A549 (cell line): Measurements from ENCODE around the gene SORCS2. TPM values are rescaled to one million over a fixed set of nuclear protein-coding genes. Genes with fewer than 3 reads are reported as not detected.

Experiments used
- ATAC-seq, 2 experiments: fragments of 200-7000 bp in 1 of 2; fragments of >200 bp in 1 of 2; cut with Nextera tagmentation in 1 of 2; cut with Tn5 transposase in 1 of 2; 3 replicates each; pipeline versions ENCODE4 v1.8.0 to v1.9.1; 2018 to 2020; ENCODE audit warnings: mild to moderate bottlenecking in 1 of 2, moderate library complexity in 1 of 2
- CTCF ChIA-PET: fragments of 300-600 bp; sonication (Branson Sonifier 250); formaldehyde crosslinking; extraction: SDS; loops from one replicate; lab custom pipeline; 2021; ENCODE audit warnings: antibody characterized with exemption, inconsistent platforms; lab: Yijun Ruan, JAX
- POLR2A ChIA-PET: fragments of 350-600 bp; formaldehyde crosslinking; extraction: SDS; loops from one replicate; lab custom pipeline; 2021; ENCODE audit warnings: antibody characterized with exemption, inconsistent platforms; lab: Yijun Ruan, JAX
- DNase-seq, 2 experiments: peaks; one replicate each; pipeline versions ENCODE4 v3.0.0 to v3.0.0-alpha.2; 2011 to 2016; ENCODE audit warnings: low read depth in 1 of 2, low spot score in 1 of 2
- FAIRE-seq: peaks from 2 replicates; lab custom pipeline; 2011; peaks lifted over from hg19 to GRCh38; lab: Jason Lieb, UNC
- H3K27ac ChIP-seq, 2 experiments: fragments of >200 bp; sonication (Bioruptor Twin); formaldehyde crosslinking; 3 replicates each; pipeline ENCODE4 v1.5.1; 2016 to 2017
- H3K4me1 ChIP-seq: fragments of >200 bp; sonication (Bioruptor Twin); formaldehyde crosslinking; 3 replicates; pipeline ENCODE4 v1.6.1; 2016
- H3K4me2 ChIP-seq: fragments of >200 bp; sonication (Bioruptor Twin); formaldehyde crosslinking; 3 replicates; pipeline ENCODE4 v1.6.1; 2016
- H3K4me3 ChIP-seq: fragments of >200 bp; sonication (Bioruptor Twin); formaldehyde crosslinking; 3 replicates; pipeline ENCODE4 v1.5.1; 2016
- H3K9me3 ChIP-seq: fragments of >200 bp; sonication (Bioruptor Twin); formaldehyde crosslinking; 3 replicates; pipeline ENCODE4 v1.6.1; 2016
- ATOH8 ChIP-seq: fragments of 250-450 bp; sonication (Bioruptor Pico); IDR thresholded peaks from 2 replicates; pipeline ENCODE4 v1.5.0; 2020; ENCODE audit warnings: low read depth, mild to moderate bottlenecking, moderate library complexity
- BHLHE40 ChIP-seq: IDR thresholded peaks from 2 replicates; pipeline ENCODE4 v1.6.1; 2012; ENCODE audit warnings: low read depth, low read length, inconsistent platforms
- CEBPB ChIP-seq, 2 experiments: fragments of >200 bp in 1 of 2; sonication (Bioruptor Twin) in 1 of 2; formaldehyde crosslinking in 1 of 2; IDR thresholded peaks; 2 replicates each; pipeline ENCODE4 v1.6.1; 2012 to 2016
- E2F6 ChIP-seq: IDR thresholded peaks from 2 replicates; pipeline ENCODE4 v1.6.1; 2012; ENCODE audit warnings: low read depth, borderline replicate concordance
- EP300 ChIP-seq, 2 experiments: fragments of >200 bp; sonication (Bioruptor Twin); formaldehyde crosslinking; IDR thresholded peaks; 2 replicates in 1 of 2; 3 replicates in 1 of 2; pipeline ENCODE4 v1.6.1; 2016 to 2017
- ESRRA ChIP-seq: fragments of 150-350 bp; IDR thresholded peaks from 2 replicates; pipeline ENCODE4 v1.6.1; 2014; ENCODE audit warnings: mild to moderate bottlenecking, low read length, borderline replicate concordance
- FOSB ChIP-seq: fragments of 250-450 bp; sonication (Bioruptor Pico); IDR thresholded peaks from 2 replicates; pipeline ENCODE4 v1.5.0; 2020; ENCODE audit warnings: mild to moderate bottlenecking, moderate library complexity
- FOSL2 ChIP-seq, 2 experiments: fragments of 450-650 bp in 1 of 2; fragments of >200 bp in 1 of 2; sonication (Bioruptor Twin) in 1 of 2; formaldehyde crosslinking; IDR thresholded peaks; 2 replicates each; pipeline versions ENCODE4 v1.5.0 to v1.6.1; 2016 to 2020; ENCODE audit warnings: mild to moderate bottlenecking in 1 of 2, moderate library complexity in 1 of 2
- GATA3 ChIP-seq: IDR thresholded peaks from 2 replicates; pipeline ENCODE4 v1.6.1; 2012; ENCODE audit warnings: borderline replicate concordance
- HDAC2 ChIP-seq: fragments of 200-600 bp; sonication (generic); IDR thresholded peaks from 2 replicates; pipeline ENCODE4 v1.6.1; 2016
- HEYL ChIP-seq: fragments of 250-450 bp; sonication (Bioruptor Pico); IDR thresholded peaks from 2 replicates; pipeline ENCODE4 v1.8.0; 2021; ENCODE audit warnings: mild to moderate bottlenecking, moderate library complexity
- HOXA7 ChIP-seq: fragments of 250-450 bp; sonication (Bioruptor Pico); IDR thresholded peaks from 2 replicates; pipeline ENCODE4 v1.5.0; 2020; ENCODE audit warnings: mild to moderate bottlenecking, moderate library complexity
- JUN ChIP-seq, 2 experiments: fragments of >200 bp; sonication (Bioruptor Twin); formaldehyde crosslinking; IDR thresholded peaks; 2 replicates in 1 of 2; 3 replicates in 1 of 2; pipeline ENCODE4 v1.6.1; 2016 to 2017
- JUNB ChIP-seq: fragments of >200 bp; sonication (Bioruptor Twin); formaldehyde crosslinking; IDR thresholded peaks from 2 replicates; pipeline ENCODE4 v1.6.1; 2016
- MYC ChIP-seq: IDR thresholded peaks from 2 replicates; pipeline ENCODE4 v1.6.1; 2012; ENCODE audit warnings: mild to moderate bottlenecking, inconsistent platforms, low read length, improper control_type of control experiment, borderline replicate concordance
- NPAS2 ChIP-seq: fragments of 250-450 bp; sonication (Bioruptor Pico); IDR thresholded peaks from 2 replicates; pipeline ENCODE4 v1.8.0; 2022; ENCODE audit warnings: mild to moderate bottlenecking, moderate library complexity, borderline replicate concordance
- POLR2AphosphoS2 ChIP-seq: conservative IDR thresholded peaks from 2 replicates; pipeline ENCODE4 v1.6.1; 2012; ENCODE audit warnings: low read length, improper control_type of control experiment, inconsistent platforms
- RFX5 ChIP-seq: fragments of 450-650 bp; IDR thresholded peaks from 2 replicates; pipeline ENCODE4 v1.7.1; 2014; ENCODE audit warnings: antibody characterized with exemption, mild to moderate bottlenecking, moderate library complexity
- SMC3 ChIP-seq: fragments of >200 bp; sonication (Bioruptor Twin); formaldehyde crosslinking; IDR thresholded peaks from 3 replicates; pipeline ENCODE4 v1.6.1; 2018; ENCODE audit warnings: inconsistent platforms
- SREBF2 ChIP-seq: fragments of 450-650 bp; IDR thresholded peaks from 2 replicates; pipeline ENCODE4 v1.6.1; 2014; ENCODE audit warnings: mild to moderate bottlenecking, moderate library complexity
- ZFP36 ChIP-seq: fragments of 450-650 bp; IDR thresholded peaks from 2 replicates; pipeline ENCODE4 v1.6.1; 2014; ENCODE audit warnings: borderline replicate concordance; ENCODE audit not compliant: partially characterized antibody
- WGBS: methylation state at CpG from one replicate; pipeline ENCODE4 v1.1.6; 2017; ENCODE audit errors: missing lambda C conversion rate; 5-methylcytosine and 5-hydroxymethylcytosine counted together
- polyA plus RNA-seq, 4 experiments: library from polyadenylated mRNA; depleted of rRNA in 3 of 4; stranded (reverse); fragments of >200 nt; fragmentation: RNase III in 1 of 4; extraction: RNeasy Plus Mini Kit Qiagen cat#74134 plus additional on column Dnase treatment in 1 of 4; gene quantifications; 2 replicates in 3 of 4; 3 replicates in 1 of 4; pipeline ENCODE4 v1.2.3, GENCODE V29; 2011 to 2017
- TF ChIP-seq, protein P1 (sequence below): fragments of 200-600 bp; sonication (generic); IDR thresholded peaks from 2 replicates; pipeline ENCODE4 v1.6.1; 2016; ENCODE audit warnings: antibody characterized with exemption, mild to moderate bottlenecking, moderate library complexity
- TF ChIP-seq, protein P2 (sequence below): fragments of >200 bp; sonication (Bioruptor Twin); formaldehyde crosslinking; IDR thresholded peaks from 3 replicates; pipeline ENCODE4 v1.5.1; 2016

SORCS2 gene
- polyA plus RNA-seq, 2 of the 4 experiments (the other 2 are of a cell fraction) = 1.4 to 4.6 TPM

DNA sequence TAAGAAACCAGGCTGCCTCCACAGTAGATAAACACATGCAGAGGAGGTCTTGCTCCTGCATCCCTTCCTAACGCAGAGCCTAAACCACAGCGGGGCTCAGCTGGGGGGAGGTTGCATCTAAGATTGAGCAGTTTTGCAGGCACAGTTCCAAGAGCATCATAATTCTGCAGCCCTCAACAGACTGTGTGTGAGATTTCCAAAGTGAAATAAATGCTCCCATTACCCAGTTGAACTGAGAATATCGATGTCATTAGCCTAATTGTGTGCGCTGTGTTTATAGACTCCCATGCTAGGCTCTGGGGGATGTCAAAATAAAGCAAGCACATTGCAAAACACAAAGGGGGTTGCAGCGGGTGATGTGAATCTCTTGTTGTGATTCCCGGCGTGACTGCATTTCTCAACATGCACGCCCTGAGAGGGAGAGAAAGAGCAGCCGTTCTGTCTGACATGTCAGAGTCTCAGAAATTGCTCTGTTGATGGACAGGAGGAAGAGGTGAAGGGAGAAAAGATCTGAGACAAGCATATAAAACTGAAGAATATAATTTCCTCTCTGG is 392.3 kb downstream of the SORCS2 start:
- WGBS = 76% methylated on average over 9 of the region's 9 CpGs
- ChIA-PET CTCF (interaction anchor here (1.2 kb wide), 1 partner anchor 23 kb away, joined by 3 read pairs; no protein-coding TSS in a partner anchor), POLR2A (no interaction called here)
- TF ChIP-seq, protein P1, sequence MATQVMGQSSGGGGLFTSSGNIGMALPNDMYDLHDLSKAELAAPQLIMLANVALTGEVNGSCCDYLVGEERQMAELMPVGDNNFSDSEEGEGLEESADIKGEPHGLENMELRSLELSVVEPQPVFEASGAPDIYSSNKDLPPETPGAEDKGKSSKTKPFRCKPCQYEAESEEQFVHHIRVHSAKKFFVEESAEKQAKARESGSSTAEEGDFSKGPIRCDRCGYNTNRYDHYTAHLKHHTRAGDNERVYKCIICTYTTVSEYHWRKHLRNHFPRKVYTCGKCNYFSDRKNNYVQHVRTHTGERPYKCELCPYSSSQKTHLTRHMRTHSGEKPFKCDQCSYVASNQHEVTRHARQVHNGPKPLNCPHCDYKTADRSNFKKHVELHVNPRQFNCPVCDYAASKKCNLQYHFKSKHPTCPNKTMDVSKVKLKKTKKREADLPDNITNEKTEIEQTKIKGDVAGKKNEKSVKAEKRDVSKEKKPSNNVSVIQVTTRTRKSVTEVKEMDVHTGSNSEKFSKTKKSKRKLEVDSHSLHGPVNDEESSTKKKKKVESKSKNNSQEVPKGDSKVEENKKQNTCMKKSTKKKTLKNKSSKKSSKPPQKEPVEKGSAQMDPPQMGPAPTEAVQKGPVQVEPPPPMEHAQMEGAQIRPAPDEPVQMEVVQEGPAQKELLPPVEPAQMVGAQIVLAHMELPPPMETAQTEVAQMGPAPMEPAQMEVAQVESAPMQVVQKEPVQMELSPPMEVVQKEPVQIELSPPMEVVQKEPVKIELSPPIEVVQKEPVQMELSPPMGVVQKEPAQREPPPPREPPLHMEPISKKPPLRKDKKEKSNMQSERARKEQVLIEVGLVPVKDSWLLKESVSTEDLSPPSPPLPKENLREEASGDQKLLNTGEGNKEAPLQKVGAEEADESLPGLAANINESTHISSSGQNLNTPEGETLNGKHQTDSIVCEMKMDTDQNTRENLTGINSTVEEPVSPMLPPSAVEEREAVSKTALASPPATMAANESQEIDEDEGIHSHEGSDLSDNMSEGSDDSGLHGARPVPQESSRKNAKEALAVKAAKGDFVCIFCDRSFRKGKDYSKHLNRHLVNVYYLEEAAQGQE = no peak
- TF ChIP-seq E2F6 = no peak
- TF ChIP-seq FOSL2 (IDR thresholded peaks at IDR 0.05) = no peak
- TF ChIP-seq FOSL2 (CRISPR knock-in tag; IDR thresholded peaks at IDR 0.05) = no peak
- no peak for TF ChIP-seq HOXA7 (CRISPR knock-in tag)
- no peak for TF ChIP-seq NPAS2 (CRISPR knock-in tag)
- no peak for TF ChIP-seq ZFP36
- TF ChIP-seq SMC3 = no peak
- no peak overlapping the region; the same call in 2 of the 3 replicates for H3K4me2 ChIP-seq
- no peak overlapping the region for H3K4me3 ChIP-seq
- peaks cover 16% of the 10 kb centered on the region; the same call in 2 of the 3 replicates for H3K9me3 ChIP-seq
- ATAC-seq (no peak), DNase-seq (no peak), FAIRE-seq (no peak)
- peak overlapping the region; percentile 29 to 60; a peak in 3 of 6 replicates for H3K27ac ChIP-seq
- peaks cover 10% of the 10 kb centered on the region for H3K4me1 ChIP-seq

DNA sequence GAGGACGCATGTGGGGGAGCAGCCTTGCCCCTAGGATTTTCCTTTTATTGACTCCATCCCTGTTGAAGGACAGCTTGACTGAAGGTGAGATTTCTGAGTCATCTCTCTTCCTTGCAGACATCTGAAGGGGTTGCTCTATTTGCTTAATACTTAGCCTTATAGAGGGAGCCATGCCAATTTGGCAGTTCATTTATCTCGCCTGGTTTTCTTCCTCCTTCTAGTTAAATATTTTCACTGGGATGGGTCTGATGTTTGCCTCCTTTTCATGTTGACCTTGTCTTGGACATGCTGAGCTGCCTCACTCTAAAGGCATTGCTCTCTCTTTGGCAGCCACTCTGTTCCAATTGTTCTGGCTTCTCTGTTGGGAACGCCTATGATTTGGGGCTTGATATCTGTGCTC is 393.4 kb downstream of the SORCS2 start:
- DNase-seq (peak; percentile 15 to 56), FAIRE-seq (no peak), ATAC-seq (peak; percentile 81 to 88)
- peaks cover 12% of the 10 kb centered on the region; the same call in 2 of the 3 replicates for H3K9me3 ChIP-seq
- H3K27ac ChIP-seq = peak overlapping the region in 1 of 2 experiments; percentile 49; a peak in 3 of 6 replicates
- ChIA-PET POLR2A (no interaction called here), CTCF (interaction anchor here (0.8 to 1.7 kb wide), 4 partner anchors 25 to 391 kb away, joined by 3 to 4 read pairs (median 3); no protein-coding TSS in a partner anchor)
- peaks cover 10% of the 10 kb centered on the region for H3K4me1 ChIP-seq
- no peak overlapping the region for H3K4me3 ChIP-seq
- no peak overlapping the region; the same call in 2 of the 3 replicates for H3K4me2 ChIP-seq
- 0% methylated on average over 3 of the region's 3 CpGs for WGBS
- TF ChIP-seq, protein P2, sequence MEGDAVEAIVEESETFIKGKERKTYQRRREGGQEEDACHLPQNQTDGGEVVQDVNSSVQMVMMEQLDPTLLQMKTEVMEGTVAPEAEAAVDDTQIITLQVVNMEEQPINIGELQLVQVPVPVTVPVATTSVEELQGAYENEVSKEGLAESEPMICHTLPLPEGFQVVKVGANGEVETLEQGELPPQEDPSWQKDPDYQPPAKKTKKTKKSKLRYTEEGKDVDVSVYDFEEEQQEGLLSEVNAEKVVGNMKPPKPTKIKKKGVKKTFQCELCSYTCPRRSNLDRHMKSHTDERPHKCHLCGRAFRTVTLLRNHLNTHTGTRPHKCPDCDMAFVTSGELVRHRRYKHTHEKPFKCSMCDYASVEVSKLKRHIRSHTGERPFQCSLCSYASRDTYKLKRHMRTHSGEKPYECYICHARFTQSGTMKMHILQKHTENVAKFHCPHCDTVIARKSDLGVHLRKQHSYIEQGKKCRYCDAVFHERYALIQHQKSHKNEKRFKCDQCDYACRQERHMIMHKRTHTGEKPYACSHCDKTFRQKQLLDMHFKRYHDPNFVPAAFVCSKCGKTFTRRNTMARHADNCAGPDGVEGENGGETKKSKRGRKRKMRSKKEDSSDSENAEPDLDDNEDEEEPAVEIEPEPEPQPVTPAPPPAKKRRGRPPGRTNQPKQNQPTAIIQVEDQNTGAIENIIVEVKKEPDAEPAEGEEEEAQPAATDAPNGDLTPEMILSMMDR = no peak
- TF ChIP-seq E2F6 (no peak), FOSB (CRISPR knock-in tag) (no peak), ZFP36 (peak; percentile 16), POLR2AphosphoS2 (no peak), JUN (IDR thresholded peaks at IDR 0.05) (0 out of 5 replicates have a peak, but pooled peaks of 1 of the 2 experiments have one; percentile 23), JUNB (peak; percentile 61), ATOH8 (CRISPR knock-in tag) (no peak), BHLHE40 (no peak), HOXA7 (CRISPR knock-in tag) (no peak), HEYL (CRISPR knock-in tag) (no peak), CEBPB (IDR thresholded peaks at IDR 0.05) (no peak), HDAC2 (no peak), GATA3 (peak; percentile 19; the same call in 1 of the 2 replicates), RFX5 (no peak), SREBF2 (no peak), ESRRA (no peak), MYC (no peak), EP300 (IDR thresholded peaks at IDR 0.05) (peak in 1 of 2 experiments; percentile 48; a peak in 1 of 5 replicates)
- TF ChIP-seq, protein P1 = no peak
